NCI-H2196 (cell line): ENCODE data around the gene TCF15.

Experiments used
- DNase-seq: peaks from one replicate; lab custom pipeline; 2025; ENCODE audit not compliant: unreplicated experiment; lab: John Stamatoyannopoulos, UW

TCF15 gene

DNA sequence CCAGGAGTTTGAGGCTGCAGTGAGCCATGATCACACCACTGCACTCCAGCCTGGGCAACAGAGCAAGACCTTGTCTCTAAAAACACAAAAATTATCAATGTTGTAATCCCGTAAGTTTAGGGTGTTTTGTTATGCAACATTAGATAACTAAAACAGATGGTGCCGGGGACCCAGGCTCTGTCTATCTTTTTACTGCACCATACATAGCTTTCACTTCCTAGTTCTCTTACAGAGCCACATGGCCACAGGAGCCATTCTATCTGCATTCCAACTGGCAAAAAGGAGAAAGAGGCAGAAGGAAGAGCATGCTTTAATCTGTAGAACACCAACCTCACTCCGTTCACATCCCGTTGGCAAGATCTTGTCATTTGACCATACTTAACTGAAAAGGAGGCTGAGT, 5.4 kb upstream of the TCF15 start:
- DNase-seq = no peak

DNA sequence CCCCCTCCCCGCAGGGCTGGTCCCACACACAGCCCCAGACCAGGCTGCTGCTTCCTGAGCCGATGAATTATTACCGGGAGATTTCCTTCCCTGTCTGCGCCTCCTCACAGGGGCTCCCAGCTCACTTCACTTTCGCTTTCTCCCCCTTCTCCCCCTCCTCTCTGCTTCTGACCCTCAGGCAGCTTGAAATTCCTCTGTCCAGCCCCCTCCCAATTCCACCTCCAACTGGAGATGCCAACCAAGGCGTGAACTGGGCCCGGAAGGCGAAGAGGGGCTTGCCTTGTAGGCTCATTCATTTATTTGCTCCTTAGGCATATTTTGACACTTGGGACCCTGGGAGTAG, 1.7 kb upstream of the TCF15 start:
- DNase-seq = no peak

DNA sequence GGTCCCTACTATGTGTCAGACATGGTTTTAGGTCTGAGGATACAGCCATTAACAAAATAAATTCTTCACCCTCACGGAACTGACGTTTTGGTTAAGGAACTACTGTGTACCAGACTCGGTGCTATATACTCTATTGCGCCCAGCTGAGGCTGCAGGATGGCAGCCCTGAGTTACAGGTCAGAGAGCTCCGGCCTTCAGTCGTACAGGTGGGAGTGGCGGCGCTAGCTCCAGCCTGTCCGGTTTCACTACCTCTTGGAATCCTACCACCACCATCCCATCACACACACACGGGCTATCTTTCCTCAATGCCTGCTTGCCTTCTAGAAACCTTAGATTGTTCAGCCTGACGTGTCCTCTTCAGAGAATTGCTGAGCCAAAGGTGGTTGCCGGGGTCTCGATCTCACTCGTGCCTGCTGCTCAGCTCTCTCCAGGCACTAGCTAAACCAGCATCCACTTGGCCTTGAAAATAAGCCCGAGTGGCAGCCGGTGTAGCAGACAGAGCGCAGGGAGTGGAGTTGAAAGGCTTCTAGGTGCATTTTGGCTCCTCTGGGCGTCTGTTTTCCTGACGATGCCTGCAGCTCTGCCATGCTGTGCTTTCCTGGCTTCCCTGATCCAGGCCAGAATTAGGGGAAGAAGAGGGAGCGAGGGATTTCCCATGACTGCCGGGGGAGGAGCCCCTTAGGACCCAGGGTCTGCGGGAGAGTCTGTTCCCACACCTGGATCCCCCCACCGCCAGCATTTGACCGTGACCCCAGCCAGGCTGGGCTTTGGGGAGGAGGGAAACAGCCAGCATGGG, 1.1 kb upstream of the TCF15 start:
- no peak for DNase-seq

DNA sequence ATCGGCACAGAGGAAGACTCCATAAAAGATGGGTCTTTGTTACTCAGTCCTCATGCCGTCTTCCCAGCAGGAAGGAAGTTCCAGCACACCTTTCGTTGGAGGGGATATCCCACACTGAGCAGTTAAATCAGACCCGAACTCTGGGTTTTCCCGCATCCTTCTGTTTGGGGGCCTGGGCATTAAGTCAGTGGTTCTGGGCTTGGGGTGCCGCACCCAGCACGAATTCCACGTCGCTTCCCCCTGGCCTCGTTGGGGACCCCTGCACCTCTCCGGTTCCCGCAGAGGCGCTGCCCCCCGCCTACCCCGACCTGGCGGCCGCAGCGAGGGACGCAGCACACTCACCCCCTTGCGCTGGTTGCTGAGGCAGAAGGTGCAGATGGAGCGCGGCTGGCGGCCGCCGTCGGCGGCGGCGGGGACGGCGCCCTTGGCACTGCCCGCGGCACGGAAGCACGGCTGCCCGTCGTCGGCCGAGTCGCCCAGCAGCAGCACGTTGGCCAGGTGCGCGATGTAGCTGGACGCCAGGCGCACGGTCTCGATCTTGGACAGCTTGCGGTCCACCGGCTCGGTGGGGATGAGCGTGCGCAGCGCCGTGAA, 641 bp downstream of the TCF15 start:
- DNase-seq = no peak

DNA sequence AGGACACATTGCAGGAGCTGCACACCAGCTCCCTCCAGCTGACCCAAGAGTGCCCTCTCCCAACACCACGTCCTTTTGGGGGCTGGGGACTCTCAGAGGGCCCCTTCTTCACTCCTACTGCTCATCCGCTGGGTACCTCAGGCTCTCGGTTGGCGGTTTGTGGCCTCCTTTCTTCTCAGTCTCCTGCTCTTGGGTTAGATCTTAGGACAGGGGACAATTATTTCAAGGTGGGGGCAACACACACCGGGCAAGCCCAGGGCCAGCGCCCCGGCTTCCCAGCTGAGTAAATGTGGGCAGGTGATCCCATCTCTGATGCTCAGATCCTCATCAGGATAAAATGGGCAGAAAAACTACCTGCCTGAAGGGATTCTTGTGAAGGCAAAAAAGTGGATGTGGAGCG, 1.1 kb downstream of the TCF15 start:
- DNase-seq = no peak

DNA sequence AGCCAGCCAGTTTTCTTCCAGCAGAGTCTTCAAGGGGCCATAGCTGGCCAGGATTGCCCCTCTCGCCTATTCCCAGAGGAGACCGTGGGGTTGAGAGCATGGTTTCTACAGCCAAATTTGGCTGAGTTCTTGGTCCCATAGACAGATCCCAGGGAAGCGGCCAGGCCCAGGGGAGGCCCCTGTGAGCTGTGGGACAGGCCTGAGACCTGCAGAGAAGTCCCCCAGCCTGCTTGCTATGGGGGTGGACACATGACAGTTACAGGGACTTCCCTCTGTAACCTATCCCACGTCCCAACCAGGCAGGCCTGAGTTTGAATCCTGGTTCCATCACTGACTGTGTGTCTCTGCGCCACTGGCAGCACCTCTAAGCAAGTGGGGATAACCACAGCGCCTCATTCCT, 2.6 kb downstream of the TCF15 start:
- no peak for DNase-seq

DNA sequence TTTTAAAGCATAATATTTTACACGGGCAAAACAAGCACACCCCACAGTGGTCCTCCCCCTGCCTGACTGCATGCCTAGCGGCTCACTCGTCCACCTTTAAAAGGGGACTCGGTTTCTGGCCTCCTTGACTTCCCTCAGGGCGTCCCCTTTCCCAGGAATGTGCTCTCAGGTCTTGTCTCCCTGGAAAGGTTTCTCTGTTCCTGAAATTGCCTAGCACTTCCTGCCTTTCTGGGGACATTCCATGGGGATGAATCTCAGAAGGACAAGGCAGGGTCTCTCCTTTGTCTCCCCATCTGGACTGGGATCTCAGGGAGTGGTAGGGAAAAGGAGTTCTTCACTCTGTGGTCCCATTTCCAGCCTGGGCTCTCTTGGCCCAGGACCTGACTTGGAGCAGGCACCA, 4.9 kb downstream of the TCF15 start:
- DNase-seq = no peak

DNA sequence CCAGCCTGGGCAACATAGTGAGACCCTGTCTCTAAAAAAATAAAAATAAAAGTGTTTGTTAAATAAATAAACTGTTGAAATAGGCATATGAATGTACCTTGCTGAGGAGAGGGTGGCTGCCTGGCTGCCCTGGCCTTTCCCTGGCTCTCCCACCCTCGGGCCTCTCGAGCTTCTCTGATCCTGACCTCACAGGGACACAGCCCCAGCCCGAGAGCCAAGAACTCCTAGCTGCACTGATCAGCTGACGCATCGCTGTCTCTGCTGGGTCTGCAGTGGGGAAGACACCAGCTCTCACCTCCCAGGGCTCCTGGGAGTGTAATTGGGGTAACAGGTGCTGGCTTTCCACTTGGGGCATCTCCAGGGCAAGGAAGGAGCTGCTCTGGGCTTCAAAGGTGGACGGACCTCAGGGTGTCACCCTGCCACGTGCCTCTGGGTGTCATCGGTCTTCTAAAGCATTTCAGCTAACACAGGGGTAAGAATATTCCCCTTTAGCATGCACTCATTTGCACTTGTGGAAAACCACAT, 6.9 kb downstream of the TCF15 start:
- DNase-seq = no peak

DNA sequence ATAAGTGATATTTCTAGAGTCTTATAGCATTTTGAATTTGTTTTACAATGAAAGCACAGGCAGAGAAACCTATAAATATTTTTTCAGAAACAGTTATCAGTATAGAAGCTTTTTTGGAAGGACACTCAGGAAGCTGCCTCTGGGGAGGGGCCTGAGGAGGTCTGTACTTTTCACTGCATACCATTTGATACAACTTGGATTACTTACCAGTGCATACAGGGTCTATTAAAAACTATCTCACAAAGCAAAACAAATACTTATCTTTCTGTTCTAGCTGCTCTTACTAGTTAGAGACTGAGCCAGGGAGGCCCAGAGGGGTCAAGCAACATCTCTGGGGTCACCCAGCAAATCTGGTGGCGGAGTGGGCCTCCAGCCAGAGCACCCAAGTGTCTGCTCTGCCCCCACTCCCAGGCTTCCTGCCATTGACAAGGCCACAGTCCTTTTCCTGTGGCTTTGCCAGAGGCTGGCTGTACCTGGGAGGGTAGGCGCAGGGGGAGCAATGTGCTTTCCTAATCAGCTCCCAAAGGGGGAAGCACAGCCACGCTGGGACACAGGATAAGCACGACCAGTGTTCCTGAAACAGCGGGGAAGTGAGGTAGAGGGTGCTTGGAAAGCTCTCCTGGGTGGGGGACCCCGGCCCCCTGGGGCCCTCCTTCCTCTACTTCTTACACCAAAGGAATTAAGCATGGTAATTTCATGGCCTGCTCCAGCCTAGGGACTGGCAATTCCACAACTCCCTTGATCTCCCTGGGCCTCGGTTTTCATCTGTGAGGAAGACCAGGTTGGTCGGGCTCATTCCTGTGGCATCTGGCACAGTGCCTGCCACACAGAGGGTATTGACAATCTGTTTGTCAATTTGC, 7.8 kb downstream of the TCF15 start:
- DNase-seq = no peak

DNA sequence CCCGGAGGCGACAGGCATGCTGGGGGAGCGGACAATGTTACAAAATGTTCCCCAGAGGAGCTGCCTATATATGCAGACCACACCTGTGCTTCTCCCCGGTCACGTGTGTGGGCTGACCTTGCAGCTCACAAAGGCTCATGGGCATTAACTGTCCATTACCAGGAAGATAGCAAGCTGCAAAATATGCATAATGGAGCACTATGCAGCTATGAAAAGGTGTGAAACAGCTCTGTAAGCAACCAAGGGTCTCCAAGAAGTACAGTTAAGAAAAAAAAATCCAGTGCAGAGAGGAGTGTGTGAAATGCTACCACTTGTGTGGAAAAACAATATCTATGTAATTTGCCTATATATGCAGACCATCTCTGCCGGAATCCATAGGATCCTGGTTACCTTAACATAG, 9.4 kb downstream of the TCF15 start:
- DNase-seq = no peak

DNA sequence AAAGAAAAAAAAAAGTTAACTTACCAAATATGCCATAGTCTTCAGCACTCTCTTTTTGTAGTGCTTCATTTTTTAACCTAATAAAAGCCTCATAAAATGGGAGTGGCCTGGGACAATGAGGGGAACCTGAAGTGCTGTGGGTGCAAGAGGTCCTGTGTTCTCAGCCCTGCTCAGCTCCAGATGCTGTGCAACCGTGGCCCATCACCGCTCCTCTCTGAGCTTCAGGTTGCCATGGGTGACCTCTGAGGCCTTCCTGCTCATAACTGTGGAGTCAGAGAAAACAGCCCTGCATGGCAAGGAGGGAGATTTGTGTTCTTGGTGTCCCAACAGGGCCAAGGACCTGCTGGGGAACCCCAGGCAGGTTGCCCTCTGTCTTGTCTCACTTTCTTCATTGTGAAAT, 10.0 kb downstream of the TCF15 start:
- no peak for DNase-seq

DNA sequence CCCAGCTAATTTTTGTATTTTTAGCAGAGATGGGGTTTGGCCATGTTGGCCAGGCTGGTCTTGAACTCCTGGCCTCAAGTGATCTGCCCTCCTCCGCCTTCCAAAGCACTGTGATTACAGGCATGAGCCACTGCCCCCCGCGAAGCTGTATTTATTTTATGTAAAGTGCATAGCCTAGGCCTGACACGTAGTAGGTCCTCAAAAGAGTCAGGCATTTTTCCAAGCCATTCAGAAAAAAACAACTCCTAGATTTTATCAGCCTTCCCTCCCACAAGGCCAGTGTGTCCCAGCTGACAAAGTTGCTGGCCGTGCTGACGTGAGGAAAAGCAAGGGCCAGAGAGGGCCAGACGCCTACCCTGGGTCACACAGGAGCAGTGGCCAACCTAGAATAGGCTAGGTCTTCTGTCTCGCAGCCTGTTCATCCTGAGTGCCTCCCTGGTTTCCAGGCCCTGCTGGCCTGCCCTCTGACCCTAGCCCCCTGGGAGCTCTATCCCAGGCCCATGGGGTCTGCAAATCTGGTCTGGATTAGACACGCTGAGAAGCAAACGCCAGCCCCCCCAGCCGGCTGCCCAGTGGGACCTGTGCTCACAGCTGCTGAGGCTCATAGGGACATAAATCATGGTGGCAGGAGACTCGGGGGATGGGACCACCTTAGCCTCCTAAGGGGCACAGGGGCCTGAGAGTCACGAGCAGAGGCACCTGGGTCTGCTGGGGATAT, 11.8 kb downstream of the TCF15 start:
- no peak for DNase-seq

DNA sequence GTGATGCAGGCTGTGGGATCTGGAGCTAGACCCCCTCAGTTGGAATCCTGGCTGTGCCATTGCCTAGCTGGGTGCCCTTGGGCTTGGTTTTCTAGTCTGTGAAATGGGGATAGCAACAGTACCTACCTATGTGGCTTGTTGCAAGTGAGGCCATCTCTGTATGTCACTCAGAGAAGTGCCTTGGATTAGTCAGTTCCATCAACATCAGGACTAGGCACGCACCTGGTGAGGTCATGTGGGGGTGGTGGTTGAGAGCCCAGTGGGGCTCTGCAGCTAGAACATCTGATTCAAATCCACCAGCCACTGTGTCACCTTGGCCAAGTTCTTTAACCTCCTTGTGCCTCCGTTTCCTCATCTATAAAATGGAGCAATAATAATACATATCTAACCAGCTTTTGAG, 12.5 kb downstream of the TCF15 start:
- DNase-seq = no peak

DNA sequence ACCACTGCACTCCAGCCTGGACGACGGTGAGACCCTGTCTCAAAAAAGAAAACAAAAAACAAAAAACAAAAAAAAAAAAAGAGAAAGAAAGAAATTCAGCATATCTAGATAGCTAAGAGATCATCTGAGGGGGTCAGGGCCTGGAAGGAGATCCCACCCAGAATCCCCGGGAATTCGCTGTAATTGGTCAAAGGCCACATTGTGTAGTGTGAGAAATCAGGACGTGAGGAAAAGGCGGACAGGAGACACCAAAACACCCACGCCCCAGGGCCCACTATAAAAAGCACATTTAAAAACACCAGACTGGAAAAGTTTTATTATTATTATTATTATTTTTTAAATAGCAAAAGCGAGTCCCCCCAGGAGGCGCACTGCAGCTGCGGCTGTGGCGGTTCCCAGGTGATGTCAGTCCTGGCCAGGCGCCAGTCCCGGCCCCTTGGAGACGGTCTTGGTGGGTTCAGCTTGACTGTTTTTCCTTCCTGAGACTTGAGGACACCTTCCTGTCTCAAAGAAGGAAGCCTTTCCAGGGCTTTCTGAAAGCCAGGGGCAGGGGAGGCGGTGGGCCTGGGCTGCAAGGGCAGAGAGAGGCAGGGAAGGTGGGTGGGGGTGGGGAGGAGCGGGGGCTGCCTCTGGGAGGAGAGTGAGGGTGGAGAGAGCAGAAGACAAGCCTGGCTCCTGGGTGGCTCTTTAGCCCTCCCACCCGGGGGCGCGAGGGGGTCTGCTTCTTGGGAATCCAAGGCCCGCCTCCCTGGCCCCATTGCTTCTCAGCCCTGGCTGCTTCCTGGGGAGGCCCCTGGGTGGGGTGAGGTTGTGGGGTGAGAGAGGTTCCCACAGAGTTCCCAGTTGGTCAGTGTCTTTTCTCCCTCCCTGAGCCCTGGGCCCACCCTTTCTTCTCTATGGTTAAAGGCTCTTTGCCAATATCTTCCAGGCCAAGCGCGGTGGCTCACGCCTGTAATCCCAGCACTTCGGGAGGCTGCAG, 14.5 kb downstream of the TCF15 start:
- no peak for DNase-seq

DNA sequence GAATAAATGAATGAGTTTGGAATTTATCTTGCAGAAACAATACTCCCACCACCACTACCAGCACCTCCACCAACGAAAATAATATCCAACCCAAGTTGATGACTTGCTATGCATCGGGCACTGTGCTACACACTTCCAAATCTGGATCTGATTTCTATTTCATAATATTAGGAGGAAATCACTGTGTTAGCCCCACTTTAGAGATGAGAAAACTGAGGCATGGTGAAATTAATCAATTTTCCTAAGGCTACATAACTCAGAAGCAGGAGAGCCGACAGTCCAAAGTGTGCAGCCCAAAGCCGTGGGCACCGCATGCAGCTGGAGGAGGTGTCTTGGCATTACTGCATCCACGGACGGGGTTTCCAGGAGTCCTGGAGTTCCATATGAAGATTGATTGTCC, 17.6 kb downstream of the TCF15 start:
- no peak for DNase-seq

DNA sequence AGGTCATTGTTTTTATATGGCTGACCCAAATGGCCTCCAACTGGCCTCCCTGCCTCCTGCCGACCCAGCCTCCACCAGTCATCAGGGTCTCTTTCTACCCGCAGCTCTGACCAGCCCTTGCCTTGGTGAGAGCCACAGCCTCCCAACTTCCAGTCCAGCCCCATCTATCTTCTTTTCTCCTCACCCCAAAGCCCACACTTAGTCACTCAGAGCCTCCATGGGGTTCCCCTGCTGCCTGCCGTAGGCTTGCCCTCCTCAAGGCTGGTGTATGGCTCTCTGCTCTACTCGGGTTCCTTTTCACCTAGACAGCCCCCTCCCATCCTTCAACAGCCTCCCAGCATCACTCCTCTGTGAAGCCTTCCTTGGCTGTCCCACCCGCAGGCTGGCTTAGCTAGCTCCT, 18.2 kb downstream of the TCF15 start:
- DNase-seq = no peak

DNA sequence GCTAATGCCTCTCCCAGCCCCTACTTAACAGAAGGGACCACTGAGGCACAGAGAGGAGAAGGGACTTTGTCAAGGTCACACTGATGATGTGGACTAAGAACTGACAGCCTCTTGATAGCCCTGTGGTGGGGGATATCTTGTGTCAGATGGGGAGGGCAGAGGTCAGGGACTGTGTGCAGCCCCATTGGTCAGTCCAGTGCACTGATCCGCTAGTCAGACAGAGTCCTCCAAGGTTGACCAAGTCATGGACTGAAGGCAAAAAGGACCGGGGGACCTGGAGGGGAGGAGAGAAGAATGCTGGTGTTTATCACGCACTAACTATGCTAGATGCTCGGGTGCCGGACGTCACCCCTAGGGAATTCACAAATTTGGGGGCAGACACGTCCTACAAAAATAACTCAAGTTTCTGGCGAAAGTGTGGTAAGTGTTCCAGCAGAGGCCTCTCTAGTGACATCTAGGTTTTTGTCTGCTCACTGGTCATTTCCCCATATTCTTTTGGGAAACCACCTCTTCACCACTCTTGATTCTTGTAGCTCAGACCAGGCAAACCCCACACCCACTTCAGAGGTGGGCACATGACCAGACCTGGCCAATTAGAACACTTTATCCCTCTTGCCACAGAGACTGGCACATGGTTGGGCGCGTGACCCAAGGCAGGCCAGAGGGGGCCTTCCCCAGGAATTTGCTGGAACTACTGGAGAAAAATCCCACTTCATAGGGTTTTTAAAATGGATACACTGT, 21.0 kb downstream of the TCF15 start:
- DNase-seq = no peak

DNA sequence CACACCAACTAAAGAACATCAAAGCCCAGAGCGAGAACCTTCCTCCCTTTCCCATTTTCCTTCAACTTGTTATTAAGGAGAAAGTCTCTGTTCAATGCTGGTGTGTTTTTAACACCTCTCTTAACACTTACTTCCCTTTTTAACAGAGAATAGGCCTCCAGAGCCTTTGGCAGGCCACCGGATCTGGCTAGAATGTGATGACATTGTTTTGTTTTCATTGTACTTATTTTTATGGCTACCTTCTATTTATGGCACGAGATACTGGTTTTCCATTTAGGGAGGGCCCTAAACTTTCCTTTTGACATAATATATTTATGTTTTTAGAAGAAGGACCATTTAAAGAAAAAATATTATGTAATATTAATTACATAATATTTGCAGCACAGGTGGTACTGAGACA, 21.6 kb downstream of the TCF15 start:
- DNase-seq = no peak

DNA sequence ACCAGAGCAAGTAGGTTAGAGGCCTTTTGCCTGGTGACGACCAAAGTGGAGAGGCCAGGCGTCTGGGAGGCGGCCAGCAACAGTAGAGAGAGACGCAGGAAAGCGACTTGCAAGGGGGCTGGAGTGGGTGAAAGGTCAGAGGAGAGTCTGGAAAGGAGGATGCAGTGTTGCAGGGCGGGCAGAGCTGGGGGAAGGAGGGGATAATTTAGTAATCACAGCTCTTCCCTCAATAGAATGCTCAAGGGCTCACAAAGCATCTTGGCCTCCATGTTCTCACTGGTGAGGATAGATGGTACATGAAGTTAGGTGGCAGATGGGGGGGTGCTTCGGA, 25.2 kb downstream of the TCF15 start:
- DNase-seq = no peak
